SK-N-SH treated with all-trans-retinoic acid at 6 μM for 48 hours (cell line): ENCODE measurements around the gene AREL1.
"Not testable (repeated sequence)": the region's sequence is repeated elsewhere in the genome, so short reads cannot be mapped to it uniquely, and the experiment has no call there.

ENCODE experiments used
- ATAC-seq: fragments of 200-7000 bp; cut with Tn5 transposase; 3 replicates; pipeline ENCODE4 v1.9.1; 2020; ENCODE audit warnings: mild to moderate bottlenecking, moderate library complexity
- ARNTL ChIP-seq: fragments of 450-650 bp; formaldehyde crosslinking; IDR thresholded peaks from 2 replicates; pipeline ENCODE4 v1.5.0; 2020; ENCODE audit warnings: low read depth, mild to moderate bottlenecking, moderate library complexity, borderline replicate concordance
- CREB5 ChIP-seq: fragments of 250-450 bp; sonication (Bioruptor Pico); IDR thresholded peaks from 2 replicates; pipeline ENCODE4 v1.5.1; 2020; ENCODE audit warnings: low read depth, mild to moderate bottlenecking, moderate library complexity
- CSDC2 ChIP-seq: fragments of 250-450 bp; sonication (Bioruptor Pico); IDR thresholded peaks from 2 replicates; pipeline ENCODE4 v1.5.0; 2020; ENCODE audit warnings: mild to moderate bottlenecking, moderate library complexity
- CSRNP3 ChIP-seq: fragments of 250-450 bp; sonication (Bioruptor Pico); IDR thresholded peaks from 2 replicates; pipeline ENCODE4 v1.5.1; 2021; ENCODE audit warnings: mild to moderate bottlenecking, moderate library complexity
- GLIS3 ChIP-seq: fragments of 250-450 bp; sonication (Bioruptor Pico); IDR thresholded peaks from 2 replicates; pipeline ENCODE4 v1.5.0; 2020; ENCODE audit warnings: mild to moderate bottlenecking, moderate library complexity
- ISL1 ChIP-seq: fragments of 250-450 bp; sonication (Bioruptor Pico); IDR thresholded peaks from 2 replicates; pipeline ENCODE4 v2.1.2; 2022; ENCODE audit warnings: mild to moderate bottlenecking, moderate library complexity
- POU6F1 ChIP-seq: fragments of 250-450 bp; sonication (Bioruptor Pico); IDR thresholded peaks from 2 replicates; pipeline ENCODE4 v1.8.0; 2021; ENCODE audit warnings: low read depth, mild to moderate bottlenecking, moderate library complexity, borderline replicate concordance
- RARB ChIP-seq: fragments of 250-450 bp; sonication (Bioruptor Pico); IDR thresholded peaks from 2 replicates; pipeline ENCODE4 v1.8.0; 2021; ENCODE audit warnings: mild to moderate bottlenecking, moderate library complexity
- SNAI2 ChIP-seq: fragments of 250-450 bp; sonication (Bioruptor Pico); IDR thresholded peaks from 2 replicates; pipeline ENCODE4 v1.5.0; 2020; ENCODE audit warnings: mild to moderate bottlenecking, moderate library complexity
- TCF4 ChIP-seq: fragments of 250-450 bp; sonication (Bioruptor Pico); IDR thresholded peaks from 2 replicates; pipeline ENCODE4 v1.8.0; 2021; ENCODE audit warnings: mild to moderate bottlenecking, moderate library complexity, borderline replicate concordance
- TOX ChIP-seq: fragments of 250-450 bp; sonication (Bioruptor Pico); IDR thresholded peaks from 2 replicates; pipeline ENCODE4 v1.8.0; 2021; ENCODE audit warnings: mild to moderate bottlenecking, moderate library complexity, borderline replicate concordance
- TSHZ2 ChIP-seq: fragments of 250-450 bp; sonication (Bioruptor Pico); IDR thresholded peaks from 2 replicates; pipeline ENCODE4 v1.5.0; 2020; ENCODE audit warnings: mild to moderate bottlenecking, moderate library complexity
- ZFP3 ChIP-seq: fragments of 250-450 bp; sonication (Bioruptor Pico); IDR thresholded peaks from 2 replicates; pipeline ENCODE4 v1.5.0; 2020; ENCODE audit warnings: mild to moderate bottlenecking, moderate library complexity
- ZFP30 ChIP-seq: fragments of 450-650 bp; formaldehyde crosslinking; IDR thresholded peaks from 2 replicates; pipeline ENCODE4 v1.5.0; 2022; ENCODE audit warnings: mild to moderate bottlenecking, moderate library complexity
- ZNF70 ChIP-seq: fragments of 450-650 bp; formaldehyde crosslinking; IDR thresholded peaks from 2 replicates; pipeline ENCODE4 v1.5.0; 2020; ENCODE audit warnings: mild to moderate bottlenecking, moderate library complexity

Gene AREL1

GRCh38 chr14:74712499-74713394 is at the start of gene AREL1, which contains the start of gene FCF1:
Gene AREL1, minus strand, starts transcription at chr14:74713080. Its CDS starts 27,465 bp downstream, at chr14:74685615.
Gene FCF1, plus strand, starts transcription at chr14:74713144. Its CDS starts 54 bp downstream, at chr14:74713198.
- TF ChIP-seq SNAI2: no peak
- TF ChIP-seq TCF4: no peak
- TF ChIP-seq TSHZ2: no peak
- TF ChIP-seq CSRNP3 (CRISPR knock-in tag): no peak
- TF ChIP-seq ZFP3 (CRISPR knock-in tag): no peak
- peak; percentile 98 for ATAC-seq

- ATAC-seq: not testable (repeated sequence)
These were observed 45.6 kb upstream of the AREL1 start for GRCh38 chr14:74758505-74758904.

GRCh38 chr14:74756326-74756725 is 43.4 kb upstream of the AREL1 start:
- no peak for ATAC-seq

GRCh38 chr14:74754899-74755298 is 42.0 kb upstream of the AREL1 start:
- TF ChIP-seq RARB (no peak), GLIS3 (CRISPR knock-in tag) (no peak), ARNTL (CRISPR knock-in tag) (no peak), ZFP30 (CRISPR knock-in tag) (no peak), CSRNP3 (CRISPR knock-in tag) (no peak), ZNF70 (CRISPR knock-in tag) (no peak), ISL1 (CRISPR knock-in tag) (no peak), POU6F1 (CRISPR knock-in tag) (no peak), ZFP3 (CRISPR knock-in tag) (no peak), CSDC2 (CRISPR knock-in tag) (no peak), SNAI2 (no peak), CREB5 (no peak), TOX (CRISPR knock-in tag) (no peak)
- TF ChIP-seq, all 23 proteins: peak for 0
- ATAC-seq: no peak

More at GRCh38 chr14:74756326-74756725, 43.4 kb upstream of the AREL1 start:
- no peak for TF ChIP-seq TCF4
- TF ChIP-seq POU6F1 (CRISPR knock-in tag): no peak
